ENCODE measurements around the gene ZDHHC22. TPM values are rescaled to one million over a fixed set of nuclear protein-coding genes. Genes with fewer than 3 reads are reported as not detected.
A peak's percentile ranks its signal among the peaks of the same experiment; 100 is the strongest.
"Not testable (repeated sequence)": the region's sequence is repeated elsewhere in the genome, so short reads cannot be mapped to it uniquely, and the experiment has no call there.

The ZDHHC22 gene
- total and polyA plus RNA-seq, 4 donors: 5.6 to 47.3 (median 28.4) TPM

- DNase-seq (ENCODE audit: low read depth in 4 of 6, low spot score in 6 of 6): peak in 4 of 6 donors; percentile 67 to 98 (median 88)
- H3K27me3 ChIP-seq (ENCODE audit: control insufficient read depth, insufficient read depth, low read length): peaks cover 2% of the 10 kb centered on the region
- under 1% methylated on average over 44 of the region's 46 CpGs for WGBS (ENCODE audit: insufficient coverage)
- H3K4me1 ChIP-seq (ENCODE audit: control insufficient read depth, insufficient read depth, low read length): peaks cover 37% of the 10 kb centered on the region
- H3K36me3 ChIP-seq (ENCODE audit: control insufficient read depth, insufficient read depth, low read length): no peaks in the 10 kb centered on the region
- H3K4me3 ChIP-seq (ENCODE audit: low read depth, low read length): peak within 1 kb of the TSS; percentile 54
- no peaks in the 10 kb centered on the region for H3K9me3 ChIP-seq (ENCODE audit: control insufficient read depth, insufficient read depth, low read length)
- H3K27ac ChIP-seq (ENCODE audit: low read depth, low read length): no peak within 1 kb of the TSS
These were observed 40.2 kb upstream of the ZDHHC22 start, which contains the start of gene TMEM63C for GRCh38 chr14:77181603-77182437. TSS of gene TMEM63C (plus strand) at chr14:77181798. CDS start at chr14:77218814, 37,016 bp downstream.

DNA sequence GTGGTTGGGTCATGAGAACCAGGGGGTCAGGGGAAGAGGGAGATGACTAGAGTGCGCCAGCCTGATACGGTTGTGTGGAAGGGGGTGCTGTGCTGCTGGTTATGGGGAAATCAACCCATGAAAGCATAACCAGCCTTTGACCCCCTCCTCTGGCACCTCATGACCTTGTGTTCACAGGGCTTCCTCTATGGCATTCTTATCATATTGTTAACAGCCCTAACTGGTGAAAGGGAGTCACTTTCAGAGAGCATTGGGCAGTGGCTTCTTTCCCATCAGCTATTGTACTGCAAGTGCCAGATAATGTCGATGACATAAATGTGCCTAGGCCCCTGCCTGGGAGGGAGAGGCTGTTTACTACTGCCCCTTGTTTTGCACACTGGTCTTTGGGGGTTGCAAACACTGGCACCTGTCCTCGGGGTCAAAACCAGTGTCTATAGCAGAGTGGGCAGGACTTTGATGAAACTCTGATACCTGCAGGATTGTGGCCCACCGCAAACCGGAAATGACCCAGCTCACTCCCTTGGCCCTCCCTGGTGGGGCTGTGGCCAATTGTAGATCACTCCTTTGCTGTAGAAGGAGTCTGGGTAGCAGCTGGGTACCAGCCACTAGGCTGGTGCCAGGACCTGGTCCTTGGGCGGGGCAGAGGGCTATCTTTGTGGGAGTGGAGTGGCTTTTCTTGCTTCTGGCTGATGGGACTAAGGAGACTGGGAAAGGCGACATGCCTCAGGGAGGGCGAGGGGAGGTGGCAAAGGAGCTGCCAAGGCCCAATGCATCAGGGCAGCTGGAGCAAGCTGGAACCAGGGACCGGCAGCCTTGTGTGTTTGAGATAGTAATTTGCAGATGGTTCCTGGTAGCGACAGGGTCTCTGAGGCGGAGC lies 39.4 kb upstream of the ZDHHC22 start:
- Histone ChIP-seq H3K27me3 (ENCODE audit: control insufficient read depth, insufficient read depth, low read length) (peaks cover 2% of the 10 kb centered on the region), H3K4me1 (ENCODE audit: control insufficient read depth, insufficient read depth, low read length) (peaks cover 34% of the 10 kb centered on the region), H3K27ac (ENCODE audit: low read depth, low read length) (no peak overlapping the region), H3K9me3 (ENCODE audit: control insufficient read depth, insufficient read depth, low read length) (no peaks in the 10 kb centered on the region), H3K4me3 (ENCODE audit: low read depth, low read length) (peak overlapping the region; percentile 54), H3K36me3 (ENCODE audit: control insufficient read depth, insufficient read depth, low read length) (no peaks in the 10 kb centered on the region)
- no peak for DNase-seq (ENCODE audit: low read depth in 4 of 6, low spot score in 6 of 6)
- WGBS (ENCODE audit: insufficient coverage): 32% methylated on average over 10 of the region's 12 CpGs

DNA sequence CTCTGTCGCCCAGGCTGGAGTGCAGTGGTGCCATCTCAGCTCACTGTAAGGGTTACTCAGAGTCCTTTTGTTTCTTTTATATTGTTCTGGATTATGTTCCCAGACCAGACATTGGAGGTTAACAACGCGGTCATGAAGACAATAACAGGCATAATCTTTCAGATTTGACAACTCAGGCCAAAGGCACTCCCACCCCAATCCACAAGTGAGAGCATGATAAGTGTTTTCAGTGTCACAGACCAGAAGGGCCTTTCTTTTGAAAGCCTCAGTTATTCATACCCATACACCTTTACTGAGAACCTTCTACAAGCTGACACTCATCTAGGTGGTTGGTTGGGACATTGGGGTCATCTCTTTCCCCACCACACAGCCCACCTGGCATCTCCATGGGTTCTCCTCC lies 37.1 kb upstream of the ZDHHC22 start:
- H3K27me3 ChIP-seq (ENCODE audit: control insufficient read depth, insufficient read depth, low read length): peaks cover 2% of the 10 kb centered on the region
- WGBS (ENCODE audit: insufficient coverage): 14% methylated on average over 2 of the region's 3 CpGs

DNA sequence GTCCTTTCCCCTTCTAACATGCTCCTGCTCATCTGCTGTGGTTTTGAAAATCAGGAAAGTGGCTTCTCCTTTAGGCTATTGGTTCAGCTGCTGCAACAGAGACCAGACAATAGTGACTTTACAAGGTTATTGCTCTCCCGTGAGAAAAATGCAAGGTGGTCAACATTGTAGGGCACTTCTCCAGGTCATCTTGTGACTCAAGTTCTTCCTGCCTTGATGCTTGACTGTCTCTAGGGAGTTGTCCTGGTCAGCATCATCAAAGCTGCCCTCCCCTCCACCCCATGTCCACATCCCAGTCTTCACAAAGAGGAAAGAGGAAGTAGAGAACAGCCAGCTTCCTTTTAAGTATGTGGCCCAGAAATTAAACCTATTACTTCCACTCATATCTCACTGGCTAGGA lies 36.1 kb upstream of the ZDHHC22 start:
- H3K36me3 ChIP-seq (ENCODE audit: control insufficient read depth, insufficient read depth, low read length): no peaks in the 10 kb centered on the region
- H3K27me3 ChIP-seq (ENCODE audit: control insufficient read depth, insufficient read depth, low read length): peaks cover 2% of the 10 kb centered on the region
- H3K4me1 ChIP-seq (ENCODE audit: control insufficient read depth, insufficient read depth, low read length): peaks cover 16% of the 10 kb centered on the region
- no peaks in the 10 kb centered on the region for H3K9me3 ChIP-seq (ENCODE audit: control insufficient read depth, insufficient read depth, low read length)
- no CpG with 5 or more reads among the region's 1 CpG for WGBS (ENCODE audit: insufficient coverage)
- no peak overlapping the region for H3K27ac ChIP-seq (ENCODE audit: low read depth, low read length)
- no peak for DNase-seq (ENCODE audit: low read depth in 4 of 6, low spot score in 6 of 6)
- no peak overlapping the region for H3K4me3 ChIP-seq (ENCODE audit: low read depth, low read length)

More for the DNA sequence above, 37.1 kb upstream of the ZDHHC22 start:
- no peak overlapping the region for H3K27ac ChIP-seq (ENCODE audit: low read depth, low read length)
- no peak overlapping the region for H3K4me3 ChIP-seq (ENCODE audit: low read depth, low read length)
- H3K36me3 ChIP-seq (ENCODE audit: control insufficient read depth, insufficient read depth, low read length): no peaks in the 10 kb centered on the region
- DNase-seq (ENCODE audit: low read depth in 4 of 6, low spot score in 6 of 6): no peak
- H3K9me3 ChIP-seq (ENCODE audit: control insufficient read depth, insufficient read depth, low read length): no peaks in the 10 kb centered on the region
- peaks cover 24% of the 10 kb centered on the region for H3K4me1 ChIP-seq (ENCODE audit: control insufficient read depth, insufficient read depth, low read length)

DNA sequence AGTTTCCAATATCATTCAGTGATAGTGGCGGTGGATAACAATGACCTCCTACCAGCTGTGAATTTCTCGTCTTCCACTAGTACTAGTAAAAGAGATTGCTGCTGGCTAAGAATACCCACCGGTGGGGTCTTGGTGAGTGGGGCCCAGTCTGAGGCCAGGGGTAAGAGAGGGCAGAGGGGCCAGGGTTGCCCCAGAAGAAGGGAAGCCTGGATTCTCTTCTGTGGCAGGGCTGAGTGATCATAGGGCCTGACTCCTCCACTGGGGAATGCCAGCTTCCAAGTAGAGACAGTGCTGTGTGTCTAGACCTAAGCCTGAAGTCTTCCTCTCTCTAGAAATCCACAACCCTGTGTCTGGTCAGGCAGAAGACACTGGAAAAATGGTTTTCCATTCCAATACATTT lies 34.3 kb upstream of the ZDHHC22 start:
- no peaks in the 10 kb centered on the region for H3K27me3 ChIP-seq (ENCODE audit: control insufficient read depth, insufficient read depth, low read length)
- no peak for DNase-seq (ENCODE audit: low read depth in 4 of 6, low spot score in 6 of 6)
- no peaks in the 10 kb centered on the region for H3K4me1 ChIP-seq (ENCODE audit: control insufficient read depth, insufficient read depth, low read length)
- WGBS (ENCODE audit: insufficient coverage): 100% methylated on average over 1 of the region's 3 CpGs
- H3K36me3 ChIP-seq (ENCODE audit: control insufficient read depth, insufficient read depth, low read length): no peaks in the 10 kb centered on the region
- H3K9me3 ChIP-seq (ENCODE audit: control insufficient read depth, insufficient read depth, low read length): no peaks in the 10 kb centered on the region
- no peak overlapping the region for H3K27ac ChIP-seq (ENCODE audit: low read depth, low read length)
- H3K4me3 ChIP-seq (ENCODE audit: low read depth, low read length): no peak overlapping the region

- H3K9me3 ChIP-seq (ENCODE audit: control insufficient read depth, insufficient read depth, low read length): peaks cover 12% of the 10 kb centered on the region
- not testable (repeated sequence) for H3K36me3 ChIP-seq (ENCODE audit: control insufficient read depth, insufficient read depth, low read length); H3K4me3 ChIP-seq (ENCODE audit: low read depth, low read length); H3K4me1 ChIP-seq (ENCODE audit: control insufficient read depth, insufficient read depth, low read length); H3K27me3 ChIP-seq (ENCODE audit: control insufficient read depth, insufficient read depth, low read length); DNase-seq (ENCODE audit: low read depth in 4 of 6, low spot score in 6 of 6); H3K27ac ChIP-seq (ENCODE audit: low read depth, low read length)
- WGBS (ENCODE audit: insufficient coverage): 96% methylated on average over 4 of the region's 9 CpGs
These were observed 32.5 kb upstream of the ZDHHC22 start for GRCh38 chr14:77173911-77174617.

DNA sequence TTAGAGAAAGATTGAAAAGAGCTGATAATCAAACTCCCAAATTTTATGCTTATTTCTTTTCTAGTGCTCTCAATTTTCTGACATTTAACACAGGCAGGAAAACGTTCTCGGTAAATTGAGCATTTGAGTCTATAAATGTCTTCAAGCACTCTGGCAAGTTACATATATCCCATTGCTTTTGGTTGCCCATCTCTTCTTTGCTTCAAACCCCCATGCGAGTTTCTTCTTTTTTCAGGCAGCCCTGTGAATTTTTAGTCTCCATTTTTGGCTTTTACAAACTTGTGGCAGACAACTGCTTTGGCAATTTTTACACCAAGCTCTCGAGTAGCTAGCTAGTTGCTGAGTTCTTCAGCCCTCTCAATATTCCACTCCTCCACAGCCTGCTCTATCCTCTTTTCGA lies 31.3 kb upstream of the ZDHHC22 start:
- H3K27me3 ChIP-seq (ENCODE audit: control insufficient read depth, insufficient read depth, low read length): no peaks in the 10 kb centered on the region

GRCh38 chr14:77170045-77170444 lies 28.5 kb upstream of the ZDHHC22 start:
- no peaks in the 10 kb centered on the region for H3K36me3 ChIP-seq (ENCODE audit: control insufficient read depth, insufficient read depth, low read length)
- DNase-seq (ENCODE audit: low read depth in 4 of 6, low spot score in 6 of 6): no peak
- H3K27ac ChIP-seq (ENCODE audit: low read depth, low read length): no peak overlapping the region
- H3K4me3 ChIP-seq (ENCODE audit: low read depth, low read length): no peak overlapping the region
- H3K4me1 ChIP-seq (ENCODE audit: control insufficient read depth, insufficient read depth, low read length): no peaks in the 10 kb centered on the region
- H3K9me3 ChIP-seq (ENCODE audit: control insufficient read depth, insufficient read depth, low read length): peaks cover 12% of the 10 kb centered on the region
- H3K27me3 ChIP-seq (ENCODE audit: control insufficient read depth, insufficient read depth, low read length): no peaks in the 10 kb centered on the region
- no CpG with 5 or more reads among the region's 3 CpGs for WGBS (ENCODE audit: insufficient coverage)

More for the DNA sequence above, 31.3 kb upstream of the ZDHHC22 start:
- peak in 1 of 6 donors; percentile 62 for DNase-seq (ENCODE audit: low read depth in 4 of 6, low spot score in 6 of 6)
- WGBS (ENCODE audit: insufficient coverage): 92% methylated on average over 5 of the region's 5 CpGs
- no peak overlapping the region for H3K4me3 ChIP-seq (ENCODE audit: low read depth, low read length)
- no peaks in the 10 kb centered on the region for H3K4me1 ChIP-seq (ENCODE audit: control insufficient read depth, insufficient read depth, low read length)
- H3K36me3 ChIP-seq (ENCODE audit: control insufficient read depth, insufficient read depth, low read length): no peaks in the 10 kb centered on the region
- no peak overlapping the region for H3K27ac ChIP-seq (ENCODE audit: low read depth, low read length)
- H3K9me3 ChIP-seq (ENCODE audit: control insufficient read depth, insufficient read depth, low read length): peaks cover 12% of the 10 kb centered on the region

DNA sequence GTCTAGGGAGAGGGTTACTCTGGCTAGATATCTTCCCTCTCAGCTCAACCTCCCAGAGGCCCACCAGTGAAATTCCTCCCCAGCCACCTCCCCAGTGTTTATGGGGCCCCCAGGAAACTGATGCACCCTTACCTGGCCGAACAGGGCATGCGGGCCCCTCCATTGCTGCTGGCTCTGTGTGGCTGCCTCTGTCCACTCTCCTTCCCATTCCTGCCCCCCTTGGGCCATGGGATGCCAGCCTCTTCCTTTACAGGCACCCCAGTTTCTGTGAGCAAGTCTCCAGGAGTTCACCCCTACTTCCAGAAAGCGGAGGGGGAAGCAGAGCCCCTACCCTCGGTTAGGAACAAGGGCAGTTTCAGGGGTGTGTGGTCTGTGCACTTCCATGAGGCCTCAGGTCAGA lies 19.4 kb upstream of the ZDHHC22 start:
- no peak overlapping the region for H3K27ac ChIP-seq (ENCODE audit: low read depth, low read length)
- no peaks in the 10 kb centered on the region for H3K27me3 ChIP-seq (ENCODE audit: control insufficient read depth, insufficient read depth, low read length)
- no peaks in the 10 kb centered on the region for H3K9me3 ChIP-seq (ENCODE audit: control insufficient read depth, insufficient read depth, low read length)
- WGBS (ENCODE audit: insufficient coverage): 100% methylated on average over 3 of the region's 4 CpGs
- no peak for DNase-seq (ENCODE audit: low read depth in 4 of 6, low spot score in 6 of 6)
- no peak overlapping the region for H3K4me3 ChIP-seq (ENCODE audit: low read depth, low read length)
- H3K36me3 ChIP-seq (ENCODE audit: control insufficient read depth, insufficient read depth, low read length): no peaks in the 10 kb centered on the region
- H3K4me1 ChIP-seq (ENCODE audit: control insufficient read depth, insufficient read depth, low read length): peaks cover 19% of the 10 kb centered on the region

Measured in spinal cord (tissue), 10 donors.